WTC11 (cell line): ENCODE results near the gene MADD.

Experiments used
- NR1H2 ChIP-seq: sonication (generic); formaldehyde crosslinking; IDR thresholded peaks from 2 replicates; pipeline ENCODE4 v1.9.0; 2021; ENCODE audit warnings: mild to moderate bottlenecking, moderate library complexity, missing genetic modification reagents
- ZMAT4 ChIP-seq: fragments of 250-450 bp; sonication (Bioruptor Pico); IDR thresholded peaks from 2 replicates; pipeline ENCODE4 v1.9.0; 2021; ENCODE audit warnings: mild to moderate bottlenecking

GRCh38 chr11:47347137-47347536 lies 77.2 kb downstream of the MADD start:
- TF ChIP-seq NR1H2 (no peak), ZMAT4 (no peak)
